Measurements from ENCODE around the gene LPAR6. TPM values are rescaled to one million over a fixed set of nuclear protein-coding genes. Genes with fewer than 3 reads are reported as not detected.
"Not testable (repeated sequence)": the region's sequence is repeated elsewhere in the genome, so short reads cannot be mapped to it uniquely, and the experiment has no call there.

The LPAR6 gene, protein sequence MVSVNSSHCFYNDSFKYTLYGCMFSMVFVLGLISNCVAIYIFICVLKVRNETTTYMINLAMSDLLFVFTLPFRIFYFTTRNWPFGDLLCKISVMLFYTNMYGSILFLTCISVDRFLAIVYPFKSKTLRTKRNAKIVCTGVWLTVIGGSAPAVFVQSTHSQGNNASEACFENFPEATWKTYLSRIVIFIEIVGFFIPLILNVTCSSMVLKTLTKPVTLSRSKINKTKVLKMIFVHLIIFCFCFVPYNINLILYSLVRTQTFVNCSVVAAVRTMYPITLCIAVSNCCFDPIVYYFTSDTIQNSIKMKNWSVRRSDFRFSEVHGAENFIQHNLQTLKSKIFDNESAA
- total RNA-seq: 10.3 and 16.4 TPM in 2 replicates

- DNase-seq (ENCODE audit: low read depth): peak; percentile 91
- peak within 1 kb of the TSS; percentile 68 for H3K4me3 ChIP-seq (ENCODE audit: low read depth, low read length)
- no peak for TF ChIP-seq CTCF (IDR thresholded peaks at IDR 0.05; ENCODE audit: insufficient read depth, low read depth, low read length)
Observed at GRCh38 chr13:48412881-48413351, at the start of gene LPAR6. LPAR6 (minus strand) TSS chr13:48413113; CDS start chr13:48412423, 690 bp downstream.

DNA sequence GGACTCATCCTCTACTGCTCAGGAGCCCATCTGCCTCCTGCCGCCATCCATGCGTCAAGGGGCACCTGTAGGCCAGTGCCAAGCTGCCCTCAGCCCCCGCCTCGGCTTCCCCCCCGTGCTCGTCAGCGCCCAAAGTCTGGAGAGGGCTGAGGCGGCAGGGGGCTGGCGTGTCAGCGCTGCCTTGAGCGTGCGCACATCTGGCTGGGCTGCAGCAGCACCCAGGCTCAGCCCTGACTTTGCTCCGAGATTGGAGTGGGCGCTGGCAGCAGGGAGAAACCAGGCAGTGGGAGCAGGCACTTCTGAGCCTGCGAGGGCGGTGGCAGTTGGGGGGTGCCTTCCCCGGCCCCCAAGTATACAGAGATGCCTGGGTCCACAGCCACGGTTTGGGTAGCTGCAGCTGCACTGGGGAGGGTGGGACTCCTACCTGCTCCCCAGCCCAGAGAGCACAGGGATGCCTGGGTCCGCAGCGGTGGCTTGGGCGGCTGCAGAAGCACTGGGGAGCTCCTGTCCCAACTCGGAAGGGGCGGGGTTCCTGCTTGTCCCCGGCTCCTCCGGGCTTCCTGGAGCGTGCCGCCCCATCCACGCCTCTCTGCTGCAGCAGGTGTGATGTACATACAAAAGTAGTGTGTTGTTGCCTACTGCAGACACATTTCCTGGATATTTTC, 44.8 kb upstream of the LPAR6 start:
- H3K4me3 ChIP-seq (ENCODE audit: low read depth, low read length): no peak overlapping the region
- DNase-seq (ENCODE audit: low read depth): no peak
- no peak for TF ChIP-seq CTCF (IDR thresholded peaks at IDR 0.05; ENCODE audit: insufficient read depth, low read depth, low read length)

DNA sequence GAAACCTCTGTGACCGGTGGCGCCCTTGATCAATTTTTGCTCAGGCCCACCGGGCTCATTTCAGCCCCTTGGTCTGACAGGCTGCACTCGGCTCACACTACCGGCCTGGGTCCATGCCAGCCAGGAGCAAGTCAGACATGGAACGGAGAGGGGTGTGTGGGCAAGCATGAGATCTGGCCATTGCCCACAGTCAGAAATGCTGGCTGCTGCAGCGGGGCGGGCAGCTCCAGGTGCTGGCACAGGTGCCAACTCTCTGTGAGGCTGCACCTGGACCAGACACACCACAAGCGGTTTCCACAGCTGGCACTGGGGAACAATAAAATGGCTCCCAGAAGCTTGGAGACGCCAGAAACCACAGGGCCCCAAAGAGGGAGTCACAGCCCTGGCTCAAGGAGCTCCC, 43.6 kb upstream of the LPAR6 start:
- DNase-seq (ENCODE audit: low read depth): no peak
- no peak overlapping the region for H3K4me3 ChIP-seq (ENCODE audit: low read depth, low read length)
- TF ChIP-seq CTCF (IDR thresholded peaks at IDR 0.05; ENCODE audit: insufficient read depth, low read depth, low read length): no peak

DNA sequence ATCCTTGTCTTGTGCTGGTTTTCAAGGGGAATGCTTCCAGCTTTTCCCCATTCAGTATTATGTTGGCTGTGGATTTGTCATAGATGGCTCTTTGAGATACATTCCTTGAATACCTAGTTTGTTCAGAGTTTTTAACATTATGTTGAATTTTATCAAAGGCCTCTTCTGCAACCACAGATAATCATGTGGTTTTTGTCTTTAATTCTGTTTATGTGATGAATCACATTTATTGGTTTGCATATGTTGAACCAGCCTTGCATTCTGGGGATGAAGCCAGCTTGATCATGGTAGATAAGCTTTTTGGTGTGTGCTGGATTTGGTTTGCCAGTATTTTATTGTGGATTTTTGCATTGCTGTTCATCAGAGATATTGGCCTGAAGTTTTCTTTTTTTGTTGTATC, 38.3 kb upstream of the LPAR6 start:
- H3K4me3 ChIP-seq (ENCODE audit: low read depth, low read length): not testable (repeated sequence)
- peak; percentile 59 for DNase-seq (ENCODE audit: low read depth)

DNA sequence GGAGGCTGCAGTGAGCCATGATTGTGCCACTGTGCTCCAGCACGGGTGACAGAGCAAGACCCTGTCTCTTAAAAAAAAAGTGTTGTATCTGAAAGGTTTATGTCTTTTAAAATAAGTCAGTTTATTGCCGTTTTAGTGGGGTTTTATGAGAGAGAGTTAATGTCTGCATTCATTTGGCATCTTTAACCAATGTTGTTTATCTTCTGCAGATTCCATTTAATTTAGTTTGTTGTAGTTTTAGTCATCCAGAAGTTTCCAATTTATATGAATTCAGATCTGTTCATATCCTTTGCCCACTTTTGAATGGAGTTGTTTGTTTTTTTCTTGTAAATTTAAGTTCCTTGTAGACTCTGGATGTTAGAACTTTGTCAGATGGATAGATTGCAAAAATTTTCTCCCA, 36.7 kb upstream of the LPAR6 start:
- no peak overlapping the region for H3K4me3 ChIP-seq (ENCODE audit: low read depth, low read length)
- no peak for TF ChIP-seq CTCF (IDR thresholded peaks at IDR 0.05; ENCODE audit: insufficient read depth, low read depth, low read length)
- peak; percentile 75 for DNase-seq (ENCODE audit: low read depth)

- DNase-seq (ENCODE audit: low read depth): peak; percentile 82
- H3K4me3 ChIP-seq (ENCODE audit: low read depth, low read length): no peak overlapping the region
- TF ChIP-seq CTCF (IDR thresholded peaks at IDR 0.05; ENCODE audit: insufficient read depth, low read depth, low read length): no peak
Observed at GRCh38 chr13:48448959-48449614, 36.2 kb upstream of the LPAR6 start.
